Suppressor macrophage treated with lipopolysaccharide for 1 hour (primary cell): Measurements from ENCODE around the gene DLX5.

Experiments
- DNase-seq, 3 donors: peaks; one replicate each; pipeline ENCODE4 v3.0.0-alpha.2; 2020 to 2022

The DLX5 gene

GRCh38 chr7:97018126-97018601, 6.5 kb downstream of the DLX5 start:
- DNase-seq: no peak

- DNase-seq: no peak
Observed at GRCh38 chr7:97017192-97018125, 7.2 kb downstream of the DLX5 start.

GRCh38 chr7:97016381-97017191, 8.0 kb downstream of the DLX5 start:
- DNase-seq: no peak

GRCh38 chr7:97015756-97016380, 8.8 kb downstream of the DLX5 start:
- no peak for DNase-seq

GRCh38 chr7:97015279-97015678, 9.4 kb downstream of the DLX5 start:
- DNase-seq: no peak

GRCh38 chr7:97014145-97014750, 10.4 kb downstream of the DLX5 start:
- DNase-seq: no peak

GRCh38 chr7:97013845-97014134, 10.8 kb downstream of the DLX5 start:
- no peak for DNase-seq

- DNase-seq: no peak
Observed at GRCh38 chr7:97013134-97013844, 11.3 kb downstream of the DLX5 start.

- no peak for DNase-seq
Observed at GRCh38 chr7:97012365-97013133, 12.1 kb downstream of the DLX5 start.

GRCh38 chr7:97011536-97012364, 12.9 kb downstream of the DLX5 start:
- no peak for DNase-seq

GRCh38 chr7:97011104-97011503, 13.5 kb downstream of the DLX5 start:
- no peak for DNase-seq

- DNase-seq: no peak
Observed at GRCh38 chr7:97009753-97010732, 14.6 kb downstream of the DLX5 start.

GRCh38 chr7:97008275-97008917, 16.2 kb downstream of the DLX5 start:
- DNase-seq: no peak

- DNase-seq: no peak
Observed at GRCh38 chr7:97007583-97007861, 17.1 kb downstream of the DLX5 start.

- DNase-seq: no peak
Observed at GRCh38 chr7:97006816-97007582, 17.6 kb downstream of the DLX5 start.

- peak in 2 of 3 donors; percentile 23 to 47 for DNase-seq
Observed at GRCh38 chr7:97006055-97006815, 18.4 kb downstream of the DLX5 start.
